Keratinocyte (primary cell): ENCODE data around the gene SWAP70. TPM values are rescaled to one million over a fixed set of nuclear protein-coding genes. Genes with fewer than 3 reads are reported as not detected.

Source experiments
- DNase-seq: peaks from one replicate; pipeline ENCODE4 v3.0.0-alpha.2; 2011; ENCODE audit warnings: low read depth, missing footprints, low spot score
- FAIRE-seq: peaks from 2 replicates; lab custom pipeline; 2011; peaks lifted over from hg19 to GRCh38; lab: Jason Lieb, UNC
- H2AFZ ChIP-seq: 2 replicates; pipeline ENCODE4 v1.6.0; 2012; ENCODE audit warnings: low read length, control low read depth, inconsistent platforms; ENCODE audit not compliant: control insufficient read depth
- H3K27ac ChIP-seq: 2 replicates; pipeline ENCODE4 v1.5.1; 2011; ENCODE audit warnings: low read length; ENCODE audit not compliant: control insufficient read depth, insufficient read depth
- H3K27me3 ChIP-seq: 3 replicates; pipeline ENCODE4 v1.6.0; 2011; ENCODE audit warnings: low read length; ENCODE audit not compliant: control insufficient read depth, insufficient read depth; ENCODE audit errors: extremely low read depth
- H3K36me3 ChIP-seq, 2 experiments: 2 replicates in 1 of 2; 3 replicates in 1 of 2; pipeline ENCODE4 v1.5.1; 2011; ENCODE audit warnings: low read length in 2 of 2, mild to moderate bottlenecking in 1 of 2; ENCODE audit not compliant: control insufficient read depth in 2 of 2, insufficient read depth in 2 of 2; ENCODE audit errors: extremely low read depth in 1 of 2
- H3K4me1 ChIP-seq: 3 replicates; pipeline ENCODE4 v1.5.1; 2011; ENCODE audit warnings: low read length; ENCODE audit not compliant: control insufficient read depth, insufficient read depth; ENCODE audit errors: extremely low read depth
- H3K4me2 ChIP-seq: 3 replicates; pipeline ENCODE4 v1.6.0; 2011; ENCODE audit warnings: low read depth, low read length; ENCODE audit not compliant: control insufficient read depth, insufficient read depth; ENCODE audit errors: extremely low read depth
- H3K4me3 ChIP-seq, 3 experiments: fragments of 200-600 bp in 1 of 3; sonication (generic) in 1 of 3; 2 replicates in 2 of 3; 3 replicates in 1 of 3; pipeline ENCODE4 v1.5.1; 2011 to 2016; ENCODE audit warnings: low read length in 3 of 3, mild to moderate bottlenecking in 3 of 3, control low read depth in 2 of 3, inconsistent platforms in 1 of 3, low read depth in 1 of 3, mixed read lengths in 1 of 3, mixed run types in 1 of 3, moderate library complexity in 1 of 3; ENCODE audit not compliant: control insufficient read depth in 2 of 3, insufficient read depth in 2 of 3; ENCODE audit errors: extremely low read depth in 1 of 3
- H3K79me2 ChIP-seq: 2 replicates; pipeline ENCODE4 v1.6.0; 2012; ENCODE audit warnings: low read length; ENCODE audit not compliant: control insufficient read depth, insufficient read depth
- H3K9ac ChIP-seq: 3 replicates; pipeline ENCODE4 v1.6.0; 2011; ENCODE audit warnings: low read length; ENCODE audit not compliant: control insufficient read depth, insufficient read depth; ENCODE audit errors: extremely low read depth
- H3K9me1 ChIP-seq: 3 replicates; pipeline ENCODE4 v1.6.0; 2011; ENCODE audit warnings: low read length; ENCODE audit not compliant: control insufficient read depth, insufficient read depth; ENCODE audit errors: extremely low read depth
- H3K9me3 ChIP-seq: 2 replicates; pipeline ENCODE4 v1.5.1; 2012; ENCODE audit warnings: low read depth, low read length; ENCODE audit not compliant: control insufficient read depth
- H4K20me1 ChIP-seq: 3 replicates; pipeline ENCODE4 v1.6.0; 2011; ENCODE audit warnings: low read length; ENCODE audit not compliant: control insufficient read depth, insufficient read depth; ENCODE audit errors: extremely low read depth
- EZH2 ChIP-seq: IDR thresholded peaks from one replicate; pipeline ENCODE4 v1.6.1; 2012; ENCODE audit warnings: inconsistent platforms, mild to moderate bottlenecking, low read length, moderate library complexity
- dilution Hi-C: fragments of 300-500 bp; cut with MboI; formaldehyde crosslinking; loops from one replicate; pipeline ENCODE4 v1.7.0; 2020; ENCODE audit warnings: low sequenced_read_pairs; ENCODE audit not compliant: extremely low pct_ligation_motif_present
- polyA plus RNA-seq, 5 experiments: library from polyadenylated mRNA; depleted of rRNA in 3 of 5; stranded (reverse) in 3 of 5; stranded (forward) in 1 of 5; unstranded in 1 of 5; fragments of >200 nt; gene quantifications; 1 replicate in 1 of 5; 2 replicates in 3 of 5; 3 replicates in 1 of 5; pipeline versions ENCODE4 v1.2.1 to v1.2.3, GENCODE V29; 2011 to 2012; ENCODE audit warnings: missing spikeins in 2 of 5, low read depth in 1 of 5, low replicate concordance in 1 of 5
- TF ChIP-seq, protein P1 (sequence below), 3 experiments: IDR thresholded peaks in 1 of 3; conservative IDR thresholded peaks in 1 of 3; optimal IDR thresholded peaks in 1 of 3; 2 replicates in 2 of 3; 3 replicates in 1 of 3; pipeline versions ENCODE3 to v1.5.1; 2011; ENCODE audit warnings: low read length in 3 of 3, mild to moderate bottlenecking in 3 of 3, moderate library complexity in 2 of 3, control low read depth in 1 of 3, inconsistent platforms in 1 of 3; ENCODE audit not compliant: insufficient read depth in 2 of 3; ENCODE audit errors: extremely low read depth in 1 of 3

Gene SWAP70
- polyA plus RNA-seq, 1 donor (not counting 4 experiments of a cell fraction or from before 2014, with no cell fraction given), result 28.5 TPM

DNA sequence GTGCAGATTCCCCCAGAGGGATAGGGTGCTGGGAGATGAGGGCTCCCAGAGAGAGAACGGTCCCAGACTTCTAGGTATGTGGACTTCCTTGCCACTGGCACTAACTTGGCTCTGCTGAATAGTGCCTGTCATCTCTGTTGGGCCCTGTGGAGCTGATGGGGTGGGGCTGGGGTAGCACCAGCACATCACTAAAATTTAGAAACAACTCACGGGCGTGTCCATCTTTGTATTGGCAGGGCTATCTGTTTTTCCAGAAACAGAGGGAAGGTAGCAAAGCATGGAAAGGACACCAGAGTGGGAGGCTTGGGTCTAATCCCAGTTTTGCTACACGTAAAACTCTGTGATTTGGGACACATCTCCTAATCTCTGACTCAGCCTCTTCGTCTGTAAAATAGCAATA lies 25.8 kb downstream of the SWAP70 start:
- dilution Hi-C loops, result no loop called here

GRCh38 chr11:9691865-9692264 lies 28.0 kb downstream of the SWAP70 start:
- peak overlapping the region; percentile 41 for H3K27ac ChIP-seq
- dilution Hi-C loops, result no loop called here

More for the DNA sequence above, 25.8 kb downstream of the SWAP70 start:
- Histone ChIP-seq H2AFZ (no peak overlapping the region), H3K27ac (peak overlapping the region; percentile 59), H3K79me2 (peaks cover 47% of the 10 kb centered on the region), H3K4me1 (peaks cover 63% of the 10 kb centered on the region), H3K36me3 (peaks cover 1 to 2% of the 10 kb centered on the region in 2 experiments), H3K9me3 (no peaks in the 10 kb centered on the region), H4K20me1 (no peaks in the 10 kb centered on the region), H3K9ac (peak overlapping the region; percentile 48), H3K4me3 (peak overlapping the region in 1 of 3 experiments; percentile 9), H3K9me1 (peaks cover 2% of the 10 kb centered on the region), H3K27me3 (no peaks in the 10 kb centered on the region), H3K4me2 (peak overlapping the region; percentile 55)
- FAIRE-seq (peak; percentile 26), DNase-seq (no peak)
- TF ChIP-seq EZH2, result no peak
- TF ChIP-seq, protein P1, sequence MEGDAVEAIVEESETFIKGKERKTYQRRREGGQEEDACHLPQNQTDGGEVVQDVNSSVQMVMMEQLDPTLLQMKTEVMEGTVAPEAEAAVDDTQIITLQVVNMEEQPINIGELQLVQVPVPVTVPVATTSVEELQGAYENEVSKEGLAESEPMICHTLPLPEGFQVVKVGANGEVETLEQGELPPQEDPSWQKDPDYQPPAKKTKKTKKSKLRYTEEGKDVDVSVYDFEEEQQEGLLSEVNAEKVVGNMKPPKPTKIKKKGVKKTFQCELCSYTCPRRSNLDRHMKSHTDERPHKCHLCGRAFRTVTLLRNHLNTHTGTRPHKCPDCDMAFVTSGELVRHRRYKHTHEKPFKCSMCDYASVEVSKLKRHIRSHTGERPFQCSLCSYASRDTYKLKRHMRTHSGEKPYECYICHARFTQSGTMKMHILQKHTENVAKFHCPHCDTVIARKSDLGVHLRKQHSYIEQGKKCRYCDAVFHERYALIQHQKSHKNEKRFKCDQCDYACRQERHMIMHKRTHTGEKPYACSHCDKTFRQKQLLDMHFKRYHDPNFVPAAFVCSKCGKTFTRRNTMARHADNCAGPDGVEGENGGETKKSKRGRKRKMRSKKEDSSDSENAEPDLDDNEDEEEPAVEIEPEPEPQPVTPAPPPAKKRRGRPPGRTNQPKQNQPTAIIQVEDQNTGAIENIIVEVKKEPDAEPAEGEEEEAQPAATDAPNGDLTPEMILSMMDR (optimal IDR thresholded peaks at IDR 0.05 in 1 of 3, IDR thresholded peaks at IDR 0.05 in 1 of 3, conservative IDR thresholded peaks at IDR 0.05 in 1 of 3; ENCODE audit: extremely low read depth in 1 of 3, insufficient read depth in 2 of 3, low read length in 3 of 3), result no peak

More at GRCh38 chr11:9691865-9692264, 28.0 kb downstream of the SWAP70 start:
- H3K4me1 ChIP-seq, result peaks cover 63% of the 10 kb centered on the region
- TF ChIP-seq, protein P1 (optimal IDR thresholded peaks at IDR 0.05 in 1 of 3, IDR thresholded peaks at IDR 0.05 in 1 of 3, conservative IDR thresholded peaks at IDR 0.05 in 1 of 3; ENCODE audit: extremely low read depth in 1 of 3, insufficient read depth in 2 of 3, low read length in 3 of 3), result no peak
- TF ChIP-seq EZH2, result no peak
- peak; percentile 17 for FAIRE-seq
- H3K9me3 ChIP-seq, result no peaks in the 10 kb centered on the region
- no peak for DNase-seq
- peaks cover 0 to 4% of the 10 kb centered on the region in 2 experiments for H3K36me3 ChIP-seq
- H3K4me3 ChIP-seq, result no peak overlapping the region
- no peaks in the 10 kb centered on the region for H4K20me1 ChIP-seq
- peaks cover 2% of the 10 kb centered on the region for H3K9me1 ChIP-seq
- peak overlapping the region; percentile 18 for H3K4me2 ChIP-seq
- no peak overlapping the region for H3K9ac ChIP-seq
- no peaks in the 10 kb centered on the region for H3K27me3 ChIP-seq
- peaks cover 39% of the 10 kb centered on the region for H3K79me2 ChIP-seq
- H2AFZ ChIP-seq, result no peak overlapping the region
